NCI-H2227 treated with DMSO at 0.1 percent for 48 hours (cell line): ENCODE data around the gene MBOAT7.
A peak's percentile ranks its signal among the peaks of the same experiment; 100 is the strongest.
"Not testable (repeated sequence)": the region's sequence is repeated elsewhere in the genome, so short reads cannot be mapped to it uniquely, and the experiment has no call there.

Source experiments
- DNase-seq: peaks from one replicate; lab custom pipeline; 2025; lab: John Stamatoyannopoulos, UW

MBOAT7 gene, protein sequence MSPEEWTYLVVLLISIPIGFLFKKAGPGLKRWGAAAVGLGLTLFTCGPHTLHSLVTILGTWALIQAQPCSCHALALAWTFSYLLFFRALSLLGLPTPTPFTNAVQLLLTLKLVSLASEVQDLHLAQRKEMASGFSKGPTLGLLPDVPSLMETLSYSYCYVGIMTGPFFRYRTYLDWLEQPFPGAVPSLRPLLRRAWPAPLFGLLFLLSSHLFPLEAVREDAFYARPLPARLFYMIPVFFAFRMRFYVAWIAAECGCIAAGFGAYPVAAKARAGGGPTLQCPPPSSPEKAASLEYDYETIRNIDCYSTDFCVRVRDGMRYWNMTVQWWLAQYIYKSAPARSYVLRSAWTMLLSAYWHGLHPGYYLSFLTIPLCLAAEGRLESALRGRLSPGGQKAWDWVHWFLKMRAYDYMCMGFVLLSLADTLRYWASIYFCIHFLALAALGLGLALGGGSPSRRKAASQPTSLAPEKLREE

GRCh38 chr19:54189145-54189734 is at the start of gene MBOAT7:
TSS of gene MBOAT7 (minus strand) at chr19:54189580. CDS start at chr19:54188508, 1,072 bp downstream.
- DNase-seq: no peak

GRCh38 chr19:54233941-54234340 is 44.6 kb upstream of the MBOAT7 start:
- no peak for DNase-seq

DNA sequence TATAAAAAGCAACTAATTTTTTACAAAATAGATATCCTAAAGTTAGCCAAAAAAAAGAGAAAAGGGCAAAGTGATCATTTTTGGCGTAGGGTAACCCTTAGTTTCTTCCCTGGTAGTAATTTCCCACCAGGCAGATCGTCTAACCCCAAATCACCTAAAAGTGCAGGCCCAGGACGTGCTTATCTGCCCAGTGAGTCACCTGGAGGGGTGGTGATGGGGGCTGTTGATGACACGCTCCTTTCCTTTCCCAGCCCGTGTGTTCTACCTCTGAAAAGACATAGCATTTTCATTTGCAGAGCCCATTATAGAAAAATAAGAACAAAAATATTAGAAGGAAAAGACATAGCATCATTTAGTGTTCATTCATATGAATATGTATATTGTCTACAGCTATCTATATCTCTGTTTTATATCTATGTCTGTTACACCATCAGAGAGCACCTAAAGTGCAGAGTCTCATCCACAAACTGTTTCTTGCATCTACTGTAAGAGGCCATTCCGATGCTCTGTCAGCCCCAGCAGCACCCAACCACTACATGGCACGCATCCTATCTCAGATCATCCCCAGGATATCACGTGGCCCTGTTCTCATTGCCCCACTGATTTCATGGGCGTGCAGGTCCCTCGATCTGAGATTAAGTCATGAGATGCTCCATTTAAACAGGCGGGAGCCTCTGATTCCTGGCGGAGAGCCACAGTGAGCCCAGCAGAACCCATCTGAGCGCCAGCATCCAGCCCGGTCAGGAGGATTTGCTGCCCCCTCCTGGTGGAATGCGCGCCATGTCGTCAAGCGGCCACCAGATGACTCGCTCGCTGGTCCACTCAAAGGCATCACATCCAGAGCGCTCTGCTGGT is 41.9 kb upstream of the MBOAT7 start:
- DNase-seq: peak; percentile 98

GRCh38 chr19:54230031-54230430 is 40.7 kb upstream of the MBOAT7 start:
- DNase-seq: no peak

GRCh38 chr19:54229146-54229545 is 39.8 kb upstream of the MBOAT7 start:
- DNase-seq: no peak

GRCh38 chr19:54224619-54225018 is 35.2 kb upstream of the MBOAT7 start:
- DNase-seq: not testable (repeated sequence)

GRCh38 chr19:54223937-54224281 is 34.5 kb upstream of the MBOAT7 start:
- DNase-seq: not testable (repeated sequence)

DNA sequence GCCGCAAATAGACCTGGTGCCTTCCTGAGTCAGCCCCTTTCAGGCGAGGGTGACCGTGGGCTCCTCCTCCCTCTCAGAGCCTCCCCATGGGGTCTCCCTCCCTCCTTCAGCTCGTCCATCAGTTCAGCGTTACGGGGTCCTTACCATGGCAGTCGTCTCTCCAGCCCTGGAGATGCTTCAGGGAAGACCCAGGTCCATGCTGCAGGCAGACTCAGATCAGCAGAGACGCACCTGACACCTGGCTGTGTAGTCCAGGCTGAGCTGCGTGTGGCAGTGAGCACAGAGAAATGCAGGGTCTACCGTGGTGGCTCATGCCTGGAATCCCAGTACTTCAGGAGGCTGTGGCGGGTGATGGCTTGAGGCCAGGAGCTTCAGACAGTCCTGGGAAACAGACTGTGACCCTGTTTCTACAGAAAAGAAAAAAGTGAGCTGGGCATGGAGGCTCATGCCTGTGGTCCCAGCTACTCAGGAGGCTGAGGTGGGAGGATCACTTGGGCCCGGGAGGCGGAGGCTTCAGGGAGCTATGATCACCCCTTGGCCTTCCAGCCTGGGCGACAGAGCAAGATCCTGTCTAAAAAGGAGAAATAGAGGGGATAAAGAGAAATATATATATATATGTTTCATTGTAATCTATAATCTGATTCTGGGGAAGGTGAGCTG is 34.0 kb upstream of the MBOAT7 start:
- DNase-seq: not testable (repeated sequence)

- DNase-seq: not testable (repeated sequence)
These were observed 33.3 kb upstream of the MBOAT7 start, which contains the start of gene LILRB3 for GRCh38 chr19:54222474-54223276. TSS of gene LILRB3 (minus strand) at chr19:54223007. CDS start at chr19:54222976, 31 bp downstream.

GRCh38 chr19:54221947-54222346 is 32.6 kb upstream of the MBOAT7 start:
- not testable (repeated sequence) for DNase-seq

- DNase-seq: not testable (repeated sequence)
These were observed 30.3 kb upstream of the MBOAT7 start for GRCh38 chr19:54219702-54220101.

- DNase-seq: no peak
These were observed 29.7 kb upstream of the MBOAT7 start for GRCh38 chr19:54218960-54219661.

DNA sequence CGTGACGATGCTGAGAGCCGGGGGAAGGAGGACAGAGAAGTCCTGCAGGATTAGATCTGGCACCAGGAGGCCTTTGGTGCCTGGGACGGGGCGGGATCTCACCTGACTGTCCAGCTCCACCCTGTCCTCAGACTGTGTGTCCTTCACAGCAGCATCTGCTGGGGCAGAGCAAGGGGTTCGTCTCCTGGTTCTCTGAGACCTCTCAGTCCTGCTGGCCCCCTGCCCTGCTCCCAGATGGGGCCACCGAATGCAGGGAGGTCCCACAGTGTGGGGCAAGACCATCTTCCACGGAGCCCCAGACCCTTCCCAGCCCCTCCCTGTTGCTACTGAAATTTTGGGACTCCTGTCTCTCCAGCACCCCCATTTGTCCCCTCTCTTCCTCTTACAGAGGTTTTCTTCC is 28.9 kb upstream of the MBOAT7 start:
- DNase-seq: no peak

- not testable (repeated sequence) for DNase-seq
These were observed 28.3 kb upstream of the MBOAT7 start for GRCh38 chr19:54217517-54218247.

DNA sequence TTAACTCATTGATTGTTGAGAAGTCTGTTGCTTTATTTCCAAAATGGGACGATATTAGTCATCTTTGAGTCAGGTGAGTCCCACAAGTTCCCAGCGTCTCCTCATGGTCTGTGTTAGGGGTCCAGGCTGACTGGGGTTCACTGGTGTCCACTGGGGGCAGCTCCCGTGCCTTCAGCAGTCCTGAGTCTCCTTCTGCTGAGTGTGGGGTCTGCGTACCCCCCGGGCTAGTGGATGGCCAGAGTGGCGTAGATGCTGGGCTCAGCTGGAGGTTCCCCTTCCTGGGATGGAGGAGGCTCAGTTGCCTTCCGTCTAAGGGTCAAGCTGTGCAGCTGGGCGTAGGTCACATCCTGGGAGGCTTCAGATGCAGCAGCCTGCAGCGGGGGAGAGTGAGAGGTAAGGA is 27.5 kb upstream of the MBOAT7 start:
- no peak for DNase-seq

DNA sequence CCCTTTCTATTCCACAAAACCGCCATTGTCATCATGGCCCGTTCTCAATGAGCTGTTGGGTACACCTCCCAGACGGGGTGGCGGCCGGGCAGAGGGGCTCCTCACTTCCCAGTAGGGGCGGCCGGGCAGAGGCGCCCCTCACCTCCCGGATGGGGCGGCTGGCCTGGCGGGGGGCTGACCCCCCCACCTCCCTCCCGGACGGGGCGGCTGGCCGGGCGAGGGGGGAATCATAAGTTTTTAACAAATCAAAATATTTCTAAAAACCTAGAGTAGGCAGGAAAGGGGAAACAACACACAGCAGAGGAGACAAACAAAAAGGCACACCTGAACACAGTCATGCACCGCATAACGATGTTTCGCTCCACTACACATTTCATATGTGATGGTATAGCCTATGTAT is 25.4 kb upstream of the MBOAT7 start:
- not testable (repeated sequence) for DNase-seq

- not testable (repeated sequence) for DNase-seq
These were observed 24.8 kb upstream of the MBOAT7 start for GRCh38 chr19:54214217-54214616.

DNA sequence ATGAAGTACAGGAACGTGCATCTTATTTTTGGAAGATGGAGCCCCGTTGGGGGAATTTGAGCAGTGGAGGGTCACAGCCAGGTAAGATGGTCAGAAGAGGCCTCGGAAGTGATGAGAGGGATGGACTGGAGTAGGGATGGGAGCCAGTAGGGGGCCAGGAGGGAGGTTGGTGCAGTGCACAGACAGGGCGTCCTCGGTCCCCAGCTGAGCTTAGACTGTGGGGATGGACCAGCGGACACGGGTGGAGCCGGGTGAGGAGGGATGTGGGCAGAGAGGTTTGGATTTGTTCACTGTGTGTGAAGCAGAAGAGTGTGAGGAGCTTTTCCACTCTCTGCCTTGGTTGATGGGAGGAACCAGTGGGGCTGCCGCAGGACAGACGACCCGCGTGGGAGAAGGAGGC is 21.9 kb upstream of the MBOAT7 start:
- DNase-seq: no peak

DNA sequence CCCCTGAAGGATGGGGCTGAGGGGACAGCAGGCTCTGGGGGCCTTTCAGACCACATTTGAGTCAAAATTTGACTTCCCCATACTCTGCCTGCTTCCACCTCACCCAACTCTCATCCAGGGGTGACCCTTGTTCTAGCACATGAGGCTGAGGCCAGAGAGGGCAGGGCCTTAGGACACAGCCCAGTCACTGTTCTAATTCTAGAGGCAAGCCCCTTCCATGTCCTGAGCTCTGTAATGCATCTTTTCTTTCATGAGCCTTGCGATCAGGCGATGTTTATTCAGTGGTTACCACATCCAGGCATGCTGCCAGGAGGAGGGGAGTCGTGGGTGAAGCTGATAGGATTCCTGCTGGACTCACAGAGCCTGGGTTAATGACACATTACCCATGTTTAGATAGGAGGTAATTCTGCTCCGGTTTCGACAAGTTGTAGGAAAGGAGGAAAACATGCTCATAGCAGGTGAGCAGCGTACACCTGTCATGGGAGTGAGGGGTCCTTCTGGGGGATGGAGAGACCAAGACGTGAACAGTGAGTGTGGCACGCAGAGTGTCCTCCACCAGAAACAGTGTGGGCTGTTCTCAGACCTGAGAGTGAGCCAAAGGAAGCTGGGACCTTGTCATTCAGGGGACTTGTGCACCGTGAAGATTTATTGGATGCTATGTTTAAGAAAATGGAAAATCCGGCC is 20.6 kb upstream of the MBOAT7 start:
- peak; percentile 62 for DNase-seq
